Panc1 (cell line): Measurements from ENCODE around the gene MAP6D1.

Experiments
- CTCF ChIP-seq: fragments of 450-650 bp; IDR thresholded peaks from 2 replicates; pipeline ENCODE4 v1.5.1; 2017; ENCODE audit warnings: mild to moderate bottlenecking
- POLR2AphosphoS5 ChIP-seq: IDR thresholded peaks from 2 replicates; pipeline ENCODE4 v1.6.1; 2012; ENCODE audit warnings: mild to moderate bottlenecking, low read depth, low read length, moderate library complexity
- REST ChIP-seq, 2 experiments: IDR thresholded peaks; 2 replicates each; pipeline ENCODE4 v1.6.1; 2011 to 2012; ENCODE audit warnings: low read depth in 2 of 2, control low read depth in 1 of 2, low read length in 1 of 2, mild to moderate bottlenecking in 1 of 2, moderate library complexity in 1 of 2; ENCODE audit not compliant: insufficient read depth in 1 of 2

- TF ChIP-seq CTCF (no peak), REST (IDR thresholded peaks at IDR 0.05; ENCODE audit: insufficient read depth in 1 of 2, low read depth in 2 of 2, low read length in 1 of 2) (no peak), POLR2AphosphoS5 (no peak)
Observed at GRCh38 chr3:183817639-183818038, 7.7 kb downstream of the MAP6D1 start.
